HG03039 (cell line): ENCODE data around the gene GNL3.

Source experiments
- ATAC-seq: cut with Tn5 transposase; IDR thresholded peaks from one replicate; pipeline ENCODE4 v1.9.1; 2021; ENCODE audit warnings: mild to moderate bottlenecking, moderate library complexity; ENCODE audit not compliant: unreplicated experiment

GNL3 gene

DNA sequence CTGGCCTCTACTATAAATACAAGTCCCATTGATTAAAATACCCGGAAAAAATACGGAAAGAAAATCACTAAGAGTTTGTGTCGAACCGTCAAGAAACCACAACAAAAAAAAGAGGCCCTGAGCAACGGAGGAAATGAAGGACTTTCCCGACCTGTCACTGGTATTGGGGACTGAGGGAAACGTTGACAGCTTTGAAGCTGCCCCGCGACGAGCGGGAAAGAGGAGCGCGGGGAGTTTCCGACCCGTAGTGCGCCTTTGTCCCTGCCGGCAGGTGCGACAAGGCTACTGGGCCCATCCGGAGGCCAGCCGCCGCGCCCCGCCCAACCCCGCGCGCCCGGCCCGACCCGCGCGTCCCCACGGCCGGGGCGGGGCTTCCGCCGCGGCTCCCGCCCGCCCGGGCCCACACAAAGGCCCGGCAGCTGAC is 535 bp upstream of the GNL3 start:
- ATAC-seq, result peak; percentile 69

- no peak for ATAC-seq
Measured at GRCh38 chr3:52688266-52688665, 2.4 kb downstream of the GNL3 start.

- no peak for ATAC-seq
Measured at GRCh38 chr3:52689151-52689550, 3.3 kb downstream of the GNL3 start.

- no peak for ATAC-seq
Measured at GRCh38 chr3:52690560-52690959, 4.7 kb downstream of the GNL3 start.

- ATAC-seq, result no peak
Measured at GRCh38 chr3:52693071-52693470, 7.2 kb downstream of the GNL3 start.

- ATAC-seq, result no peak
Measured at GRCh38 chr3:52694528-52695189, 8.8 kb downstream of the GNL3 start.

DNA sequence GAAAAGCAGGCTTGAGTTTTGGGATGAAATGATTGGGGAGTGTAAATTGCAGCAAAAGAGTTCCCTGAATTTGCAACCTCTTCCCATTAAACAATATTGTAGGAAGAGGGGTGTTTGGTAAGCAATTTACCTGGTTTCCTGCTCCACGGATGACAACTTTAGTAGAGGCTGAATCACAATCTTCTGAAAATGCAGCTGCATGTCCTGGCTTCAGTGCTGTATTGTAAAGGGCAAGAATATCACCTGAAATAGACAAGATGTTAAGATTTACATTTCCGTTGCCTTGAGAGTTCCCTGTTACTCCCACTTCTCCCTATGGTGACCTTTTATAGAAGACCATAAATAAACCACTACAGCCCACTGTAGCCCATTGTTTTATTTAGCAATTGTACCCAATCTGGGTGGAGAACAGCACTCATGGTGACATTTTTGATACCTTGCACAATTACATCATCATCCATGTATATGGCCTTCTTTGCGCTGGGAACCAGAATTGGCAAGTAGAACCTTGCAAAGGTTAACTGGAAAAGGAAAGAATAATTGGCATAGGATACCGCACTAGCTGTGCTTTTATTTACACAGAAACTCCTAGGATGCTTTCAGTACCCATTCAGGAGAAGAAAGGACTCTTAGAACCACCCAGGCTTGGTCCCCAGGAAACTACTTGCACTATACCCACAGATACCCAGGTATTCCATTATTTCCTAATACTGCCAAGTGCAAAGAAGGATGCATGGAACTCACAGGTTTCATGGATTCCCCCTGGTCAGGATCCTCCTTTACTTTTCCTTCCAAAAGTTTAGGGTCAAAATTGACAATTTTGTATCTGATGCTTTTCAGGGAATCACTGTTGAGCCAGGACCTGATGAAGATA is 10.2 kb downstream of the GNL3 start:
- no peak for ATAC-seq

- ATAC-seq, result no peak
Measured at GRCh38 chr3:52696830-52697631, 11.2 kb downstream of the GNL3 start.

DNA sequence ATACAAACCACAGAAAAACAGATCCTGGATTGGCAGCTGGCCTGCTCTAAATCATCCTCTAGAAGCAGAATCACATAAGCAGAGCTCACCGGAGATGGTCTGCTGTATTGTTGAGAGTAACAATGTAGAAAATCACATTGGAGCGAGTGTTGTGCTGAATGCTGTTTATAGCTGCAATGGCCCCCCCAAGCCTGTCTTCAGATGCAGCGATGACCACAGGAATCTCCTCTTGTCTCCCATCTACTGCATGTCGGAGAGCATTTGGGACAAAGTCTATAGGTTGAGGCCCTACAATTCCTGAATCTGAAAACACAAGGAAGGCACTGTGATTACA is 11.8 kb downstream of the GNL3 start:
- ATAC-seq, result no peak

DNA sequence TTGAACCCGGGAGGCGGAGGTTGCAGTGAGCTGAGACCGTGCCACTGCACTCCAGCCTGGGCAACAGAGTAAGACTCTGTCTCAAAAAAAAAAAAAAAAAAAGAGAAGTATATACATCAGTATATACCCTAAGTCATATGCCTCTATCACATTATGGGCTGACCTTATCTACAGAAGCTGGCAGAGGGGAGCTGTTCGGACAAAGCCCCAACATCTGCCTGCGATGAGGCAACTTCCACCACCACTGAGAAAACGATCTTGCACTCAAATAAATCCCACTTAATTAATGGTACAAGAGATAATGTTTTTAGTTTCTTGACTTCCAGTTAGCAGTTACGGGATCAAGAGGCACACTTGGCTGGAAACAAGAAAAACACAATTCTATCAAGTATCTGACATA is 17.5 kb downstream of the GNL3 start:
- no peak for ATAC-seq

GRCh38 chr3:52704611-52705437 is 19.0 kb downstream of the GNL3 start:
- ATAC-seq, result no peak

GRCh38 chr3:52705438-52705687 is 19.5 kb downstream of the GNL3 start:
- no peak for ATAC-seq

GRCh38 chr3:52705688-52706686 is 20.2 kb downstream of the GNL3 start, which contains the start of the genes GLT8D1 and SPCS1:
GLT8D1 (minus strand) TSS chr3:52705791; CDS start chr3:52700460, 5,331 bp downstream.
SPCS1 (plus strand) TSS chr3:52706106; CDS start chr3:52706247, 141 bp downstream.
- peak; percentile 85 for ATAC-seq

DNA sequence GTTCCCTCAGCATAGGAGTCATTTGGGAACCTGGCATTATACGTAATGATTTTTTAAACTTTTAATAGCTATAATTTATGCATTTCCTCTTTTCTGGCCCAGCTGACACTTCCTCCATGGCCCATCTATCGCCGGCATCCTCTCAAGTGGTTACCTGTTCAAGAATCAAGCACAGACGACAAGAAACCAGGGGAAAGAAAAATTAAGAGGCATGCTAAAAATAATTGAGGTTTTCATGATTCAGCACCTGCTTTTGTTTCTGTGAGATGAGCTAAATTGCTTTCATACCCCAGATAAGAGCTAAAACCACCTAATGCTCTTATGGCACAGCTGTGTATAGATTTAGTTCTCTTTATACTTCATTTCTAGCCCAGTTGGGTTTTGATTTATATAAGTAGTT is 21.8 kb downstream of the GNL3 start:
- no peak for ATAC-seq

DNA sequence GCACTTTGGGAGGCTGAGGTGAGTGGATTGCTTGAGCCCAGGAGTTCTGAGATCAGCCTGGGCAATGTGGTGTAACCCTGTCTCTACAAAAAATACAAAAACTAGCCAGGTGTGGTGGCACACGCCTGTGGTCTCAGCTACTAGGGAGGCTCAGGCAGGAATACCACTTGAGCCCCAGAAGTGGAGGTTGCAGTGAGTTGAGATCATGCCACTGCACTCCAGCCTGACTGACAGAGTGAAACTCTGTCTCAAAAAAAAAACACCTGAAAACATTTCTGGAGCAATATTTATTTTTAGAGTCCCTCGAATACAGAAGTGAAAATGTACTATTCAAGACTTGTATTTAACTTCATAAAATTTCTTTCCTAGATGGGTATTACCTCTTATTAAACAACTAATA is 24.7 kb downstream of the GNL3 start:
- no peak for ATAC-seq

DNA sequence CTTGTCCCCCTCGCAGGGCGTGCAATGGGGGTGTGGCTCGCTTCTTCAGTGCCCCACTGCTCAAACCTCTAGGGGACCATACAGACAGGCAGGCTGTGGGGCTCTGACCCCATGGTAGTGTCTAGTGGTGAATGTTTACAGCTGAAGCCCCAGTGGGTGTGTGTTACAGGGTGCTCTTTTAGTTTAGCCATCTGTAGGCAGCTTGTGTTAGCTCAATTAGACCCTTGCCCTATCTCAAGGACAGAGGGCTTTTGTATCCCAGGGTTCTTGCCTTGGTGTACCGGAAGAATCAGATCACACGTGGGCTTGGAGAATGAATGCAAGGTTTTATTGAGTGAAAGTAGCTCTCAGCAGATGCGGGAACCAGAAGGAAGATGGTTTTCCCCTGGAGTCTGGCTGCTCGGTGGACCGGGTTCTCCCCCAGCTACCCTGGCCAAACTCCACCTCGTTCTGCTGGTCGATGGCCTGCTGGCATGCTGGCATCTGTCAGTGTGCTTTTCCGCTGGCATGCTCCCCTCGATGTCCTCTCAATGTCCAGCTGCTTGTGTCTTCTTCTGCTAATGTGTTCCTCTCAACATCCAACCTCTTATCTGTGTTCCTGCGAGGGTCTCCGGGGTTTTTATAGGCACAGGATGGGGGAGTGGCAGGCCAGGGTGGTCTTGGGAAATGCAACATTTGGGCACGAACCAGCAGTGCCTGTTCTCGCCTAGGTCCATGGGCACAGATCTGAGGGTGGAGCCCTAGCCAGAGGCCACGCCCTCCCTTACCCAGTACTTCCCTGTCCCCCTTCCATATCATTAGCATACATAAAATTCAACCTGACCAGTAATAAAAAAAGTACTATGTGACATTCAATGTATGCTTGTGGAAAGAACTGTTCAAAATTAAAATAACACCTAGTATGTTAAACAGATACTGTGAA is 26.7 kb downstream of the GNL3 start:
- no peak for ATAC-seq

DNA sequence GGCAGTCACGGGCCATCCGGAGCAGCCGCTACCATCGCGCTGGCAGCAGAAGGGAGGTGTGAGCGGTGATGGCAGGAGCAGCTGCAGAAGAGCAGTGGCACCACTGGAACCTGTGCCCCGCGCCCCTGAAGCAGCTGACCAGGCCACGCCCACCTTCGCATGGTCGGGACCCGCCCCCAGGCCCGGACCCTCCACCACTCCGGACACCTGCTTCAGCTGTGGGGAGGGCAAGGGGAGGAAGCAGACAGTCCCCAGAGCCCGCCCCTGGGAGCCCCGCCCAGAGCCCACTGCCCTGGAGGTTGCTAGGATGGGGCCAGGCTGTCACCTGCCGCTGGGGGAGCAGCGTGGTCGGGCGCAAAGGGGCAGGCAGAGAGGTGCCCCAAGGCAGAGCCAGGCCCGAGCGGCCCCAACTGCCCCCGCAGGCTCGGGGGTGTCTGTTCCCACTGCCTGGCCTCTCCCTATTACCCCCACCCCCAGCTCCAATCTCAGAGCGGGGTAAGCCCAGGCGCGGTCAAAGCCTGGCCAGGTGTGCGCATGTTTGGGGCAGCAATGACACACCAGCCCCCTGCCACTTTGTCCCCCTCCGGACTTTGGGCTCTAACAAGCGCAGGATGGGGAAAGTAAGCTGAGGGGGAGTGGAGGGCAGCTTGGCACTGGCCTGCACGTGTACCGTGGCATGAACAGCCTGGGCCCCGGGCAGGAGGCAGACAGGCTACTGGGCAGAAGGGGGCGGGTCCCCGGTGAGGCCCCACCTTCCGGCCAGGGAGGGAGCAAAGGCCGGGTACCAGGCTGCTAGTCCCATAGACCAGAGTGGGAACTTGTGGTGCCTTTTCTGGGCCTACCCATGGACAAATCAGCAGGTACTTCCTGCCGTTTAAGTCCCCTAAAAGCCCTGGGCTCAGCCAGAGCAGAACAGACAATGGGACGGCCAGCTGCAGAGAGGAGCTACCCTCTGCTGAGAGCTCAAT is 28.8 kb downstream of the GNL3 start:
- ATAC-seq, result no peak
